ENCODE data around the gene FRZB.
"Not testable (repeated sequence)": the region's sequence is repeated elsewhere in the genome, so short reads cannot be mapped to it uniquely, and the experiment has no call there.

Gene FRZB

GRCh38 chr2:182866461-182867406, at the start of gene FRZB:
Gene FRZB, minus strand, starts transcription at chr2:182866637. Its CDS starts 85 bp downstream, at chr2:182866552.
- DNase-seq = no peak

- no peak for DNase-seq
Observed at GRCh38 chr2:182915369-182916326, 49.2 kb upstream of the FRZB start.

GRCh38 chr2:182914852-182915251, 48.4 kb upstream of the FRZB start:
- no peak for DNase-seq

GRCh38 chr2:182913064-182913463, 46.6 kb upstream of the FRZB start:
- no peak for DNase-seq

- DNase-seq = no peak
Observed at GRCh38 chr2:182912518-182912915, 46.1 kb upstream of the FRZB start.

GRCh38 chr2:182911813-182912517, 45.5 kb upstream of the FRZB start:
- no peak for DNase-seq

GRCh38 chr2:182910965-182911364, 44.5 kb upstream of the FRZB start:
- DNase-seq = no peak

GRCh38 chr2:182907081-182907830, 40.8 kb upstream of the FRZB start:
- DNase-seq = no peak

- DNase-seq = no peak
Observed at GRCh38 chr2:182906454-182906853, 40.0 kb upstream of the FRZB start.

- no peak for DNase-seq
Observed at GRCh38 chr2:182904844-182905243, 38.4 kb upstream of the FRZB start.

GRCh38 chr2:182903566-182903965, 37.1 kb upstream of the FRZB start:
- DNase-seq = no peak

- no peak for DNase-seq
Observed at GRCh38 chr2:182901748-182902147, 35.3 kb upstream of the FRZB start.

GRCh38 chr2:182898718-182899117, 32.3 kb upstream of the FRZB start:
- no peak for DNase-seq

GRCh38 chr2:182897137-182897536, 30.7 kb upstream of the FRZB start:
- no peak for DNase-seq

GRCh38 chr2:182895798-182896197, 29.4 kb upstream of the FRZB start:
- no peak for DNase-seq

- no peak for DNase-seq
Observed at GRCh38 chr2:182895169-182895568, 28.7 kb upstream of the FRZB start.

GRCh38 chr2:182894174-182894573, 27.7 kb upstream of the FRZB start:
- no peak for DNase-seq

- DNase-seq = no peak
Observed at GRCh38 chr2:182893666-182894065, 27.2 kb upstream of the FRZB start.

GRCh38 chr2:182893035-182893434, 26.6 kb upstream of the FRZB start:
- not testable (repeated sequence) for DNase-seq

GRCh38 chr2:182891611-182892010, 25.2 kb upstream of the FRZB start:
- no peak for DNase-seq

GRCh38 chr2:182890773-182891378, 24.4 kb upstream of the FRZB start:
- DNase-seq = no peak

GRCh38 chr2:182890305-182890704, 23.9 kb upstream of the FRZB start:
- DNase-seq = no peak

Measured in activated CD4-positive, alpha-beta T cell treated with anti-CD3 and anti-CD28 coated beads for 1 hour (primary cell).